Mesenteric fat pad (tissue), 1 donor: ENCODE results near the gene LGALS9. TPM values are rescaled to one million over a fixed set of nuclear protein-coding genes. Genes with fewer than 3 reads are reported as not detected.
A peak's percentile ranks its signal among the peaks of the same experiment; 100 is the strongest.
"Not testable (repeated sequence)": the region's sequence is repeated elsewhere in the genome, so short reads cannot be mapped to it uniquely, and the experiment has no call there.

Source experiments
- DNase-seq: peaks from one replicate; pipeline ENCODE4 v3.0.0-alpha.2; 2020; ENCODE audit warnings: low spot score
- total RNA-seq: library from RNA; stranded (reverse); fragmentation: NEBNext Ultra II Directional; extraction: Animal tissue kit (Norgen Biotek cat#: 25700); gene quantifications from one replicate; pipeline ENCODE4 v1.2.1, GENCODE V29; 2021
- donor health status: DM: yes; HTN: yes; CAD: no.

LGALS9 gene
- total RNA-seq, 1 donor from 2014 or later, result 116 TPM

- no peak for DNase-seq
Measured at GRCh38 chr17:27651411-27652345, 20.7 kb downstream of the LGALS9 start.

GRCh38 chr17:27653449-27653971, 22.5 kb downstream of the LGALS9 start:
- not testable (repeated sequence) for DNase-seq

- no peak for DNase-seq
Measured at GRCh38 chr17:27654136-27654535, 23.1 kb downstream of the LGALS9 start.

- no peak for DNase-seq
Measured at GRCh38 chr17:27654654-27655524, 23.9 kb downstream of the LGALS9 start.

- DNase-seq, result not testable (repeated sequence)
Measured at GRCh38 chr17:27655525-27656111, 24.6 kb downstream of the LGALS9 start.

- not testable (repeated sequence) for DNase-seq
Measured at GRCh38 chr17:27656620-27657019, 25.6 kb downstream of the LGALS9 start.

- no peak for DNase-seq
Measured at GRCh38 chr17:27657620-27658019, 26.6 kb downstream of the LGALS9 start.

GRCh38 chr17:27659683-27660082, 28.7 kb downstream of the LGALS9 start:
- no peak for DNase-seq

- DNase-seq, result no peak
Measured at GRCh38 chr17:27660436-27660835, 29.4 kb downstream of the LGALS9 start.

GRCh38 chr17:27663936-27664605, 33.1 kb downstream of the LGALS9 start:
- DNase-seq, result peak; percentile 79

GRCh38 chr17:27664606-27664965, 33.6 kb downstream of the LGALS9 start:
- peak; percentile 22 for DNase-seq

- DNase-seq, result peak; percentile 45
Measured at GRCh38 chr17:27665549-27665948, 34.6 kb downstream of the LGALS9 start.

GRCh38 chr17:27666270-27666669, 35.3 kb downstream of the LGALS9 start:
- DNase-seq, result peak; percentile 76

- peak; percentile 74 for DNase-seq
Measured at GRCh38 chr17:27666831-27667560, 36.0 kb downstream of the LGALS9 start.

- DNase-seq, result peak; percentile 81
Measured at GRCh38 chr17:27667656-27668487, 36.9 kb downstream of the LGALS9 start.

- DNase-seq, result no peak
Measured at GRCh38 chr17:27668488-27668823, 37.5 kb downstream of the LGALS9 start.

- DNase-seq, result peak; percentile 72
Measured at GRCh38 chr17:27669136-27669535, 38.1 kb downstream of the LGALS9 start.

GRCh38 chr17:27669850-27670249, 38.9 kb downstream of the LGALS9 start:
- DNase-seq, result no peak
